Measurements from ENCODE around the gene MRNIP. TPM values are rescaled to one million over a fixed set of nuclear protein-coding genes. Genes with fewer than 3 reads are reported as not detected.

The MRNIP gene
- polyA plus RNA-seq, 2 of the 4 experiments (the other 2 are of a cell fraction) = 21.4 to 29.7 TPM

GRCh38 chr5:179815491-179816249 is 42.9 kb downstream of the MRNIP start:
- ATAC-seq (no peak), FAIRE-seq (no peak), DNase-seq (ENCODE audit: low read depth in 1 of 2, low spot score in 1 of 2) (no peak)
- no peak for TF ChIP-seq CEBPB (IDR thresholded peaks at IDR 0.05)
- TF ChIP-seq MAZ (IDR thresholded peaks at IDR 0.05; ENCODE audit: borderline replicate concordance, low read depth, low read length) = no peak
- TF ChIP-seq GATA3 (IDR thresholded peaks at IDR 0.05; ENCODE audit: borderline replicate concordance) = no peak
- TF ChIP-seq MAFK (IDR thresholded peaks at IDR 0.05; ENCODE audit: partially characterized antibody) = no peak
- TF ChIP-seq, protein P1, sequence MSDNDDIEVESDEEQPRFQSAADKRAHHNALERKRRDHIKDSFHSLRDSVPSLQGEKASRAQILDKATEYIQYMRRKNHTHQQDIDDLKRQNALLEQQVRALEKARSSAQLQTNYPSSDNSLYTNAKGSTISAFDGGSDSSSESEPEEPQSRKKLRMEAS (IDR thresholded peaks at IDR 0.05) = no peak
- TF ChIP-seq EHF (CRISPR knock-in tag; IDR thresholded peaks at IDR 0.05) = no peak
- no peak for TF ChIP-seq HEYL (CRISPR knock-in tag; IDR thresholded peaks at IDR 0.05)
- no peak for TF ChIP-seq PHF8 (IDR thresholded peaks at IDR 0.05; ENCODE audit: borderline replicate concordance, low read depth)
- TF ChIP-seq, protein P2, sequence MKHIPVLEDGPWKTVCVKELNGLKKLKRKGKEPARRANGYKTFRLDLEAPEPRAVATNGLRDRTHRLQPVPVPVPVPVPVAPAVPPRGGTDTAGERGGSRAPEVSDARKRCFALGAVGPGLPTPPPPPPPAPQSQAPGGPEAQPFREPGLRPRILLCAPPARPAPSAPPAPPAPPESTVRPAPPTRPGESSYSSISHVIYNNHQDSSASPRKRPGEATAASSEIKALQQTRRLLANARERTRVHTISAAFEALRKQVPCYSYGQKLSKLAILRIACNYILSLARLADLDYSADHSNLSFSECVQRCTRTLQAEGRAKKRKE (CRISPR knock-in tag; IDR thresholded peaks at IDR 0.05; ENCODE audit: low read depth) = no peak
- TF ChIP-seq TP53 (CRISPR knock-in tag; IDR thresholded peaks at IDR 0.05) = no peak
- TF ChIP-seq HOXB5 (CRISPR knock-in tag; IDR thresholded peaks at IDR 0.05) = no peak
- no peak for TF ChIP-seq BHLHE40 (IDR thresholded peaks at IDR 0.05; ENCODE audit: low read depth, low read length)
- no peak for TF ChIP-seq RFX5 (IDR thresholded peaks at IDR 0.05)
- TF ChIP-seq, protein P3, sequence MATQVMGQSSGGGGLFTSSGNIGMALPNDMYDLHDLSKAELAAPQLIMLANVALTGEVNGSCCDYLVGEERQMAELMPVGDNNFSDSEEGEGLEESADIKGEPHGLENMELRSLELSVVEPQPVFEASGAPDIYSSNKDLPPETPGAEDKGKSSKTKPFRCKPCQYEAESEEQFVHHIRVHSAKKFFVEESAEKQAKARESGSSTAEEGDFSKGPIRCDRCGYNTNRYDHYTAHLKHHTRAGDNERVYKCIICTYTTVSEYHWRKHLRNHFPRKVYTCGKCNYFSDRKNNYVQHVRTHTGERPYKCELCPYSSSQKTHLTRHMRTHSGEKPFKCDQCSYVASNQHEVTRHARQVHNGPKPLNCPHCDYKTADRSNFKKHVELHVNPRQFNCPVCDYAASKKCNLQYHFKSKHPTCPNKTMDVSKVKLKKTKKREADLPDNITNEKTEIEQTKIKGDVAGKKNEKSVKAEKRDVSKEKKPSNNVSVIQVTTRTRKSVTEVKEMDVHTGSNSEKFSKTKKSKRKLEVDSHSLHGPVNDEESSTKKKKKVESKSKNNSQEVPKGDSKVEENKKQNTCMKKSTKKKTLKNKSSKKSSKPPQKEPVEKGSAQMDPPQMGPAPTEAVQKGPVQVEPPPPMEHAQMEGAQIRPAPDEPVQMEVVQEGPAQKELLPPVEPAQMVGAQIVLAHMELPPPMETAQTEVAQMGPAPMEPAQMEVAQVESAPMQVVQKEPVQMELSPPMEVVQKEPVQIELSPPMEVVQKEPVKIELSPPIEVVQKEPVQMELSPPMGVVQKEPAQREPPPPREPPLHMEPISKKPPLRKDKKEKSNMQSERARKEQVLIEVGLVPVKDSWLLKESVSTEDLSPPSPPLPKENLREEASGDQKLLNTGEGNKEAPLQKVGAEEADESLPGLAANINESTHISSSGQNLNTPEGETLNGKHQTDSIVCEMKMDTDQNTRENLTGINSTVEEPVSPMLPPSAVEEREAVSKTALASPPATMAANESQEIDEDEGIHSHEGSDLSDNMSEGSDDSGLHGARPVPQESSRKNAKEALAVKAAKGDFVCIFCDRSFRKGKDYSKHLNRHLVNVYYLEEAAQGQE (IDR thresholded peaks at IDR 0.05) = no peak
- TF ChIP-seq MYC (IDR thresholded peaks at IDR 0.05; ENCODE audit: borderline replicate concordance, low read length) = no peak
- TF ChIP-seq FOSB (CRISPR knock-in tag; IDR thresholded peaks at IDR 0.05) = no peak
- peaks cover 30% of the 10 kb centered on the region for H3K4me1 ChIP-seq
- ChIA-PET POLR2A (no interaction called here), CTCF (interaction anchor here (1.4 to 2.9 kb wide), 5 partner anchors 14 to 193 kb away, joined by 3 to 13 read pairs (median 6); partner anchors contain the start of gene HNRNPH1)
- 97% methylated on average over 21 of the region's 21 CpGs for WGBS (ENCODE audit: missing lambda C conversion rate)
- H3K4me3 ChIP-seq = no peak overlapping the region
- H3K9me3 ChIP-seq = no peaks in the 10 kb centered on the region
- no peak overlapping the region for H3K4me2 ChIP-seq
- H3K27ac ChIP-seq = no peak overlapping the region

- TF ChIP-seq CTCF (IDR thresholded peaks at IDR 0.05) = no peak
- no peak for TF ChIP-seq KDM1A (IDR thresholded peaks at IDR 0.05; ENCODE audit: low read depth)
- TF ChIP-seq KDM5A (IDR thresholded peaks at IDR 0.05) = no peak
- no peak for TF ChIP-seq RAD21 (conservative IDR thresholded peaks at IDR 0.05 in 1 of 2, IDR thresholded peaks at IDR 0.05 in 1 of 2)
- TF ChIP-seq HMGXB4 (CRISPR knock-in tag; IDR thresholded peaks at IDR 0.05; ENCODE audit: borderline replicate concordance) = no peak
- TF ChIP-seq POLR2AphosphoS2 (conservative IDR thresholded peaks at IDR 0.05; ENCODE audit: low read length) = no peak
- TF ChIP-seq, protein P1 (IDR thresholded peaks at IDR 0.05) = no peak
- TF ChIP-seq EHMT2 (IDR thresholded peaks at IDR 0.05; ENCODE audit: low read depth) = no peak
- ATAC-seq (no peak), DNase-seq (ENCODE audit: low read depth in 1 of 2, low spot score in 1 of 2) (no peak), FAIRE-seq (no peak)
- Histone ChIP-seq H3K4me3 (no peak overlapping the region), H3K9me3 (no peaks in the 10 kb centered on the region), H3K4me1 (peaks cover 16% of the 10 kb centered on the region), H3K27ac (0 out of 6 replicates have a peak overlapping the region, but pooled peaks of 1 of the 2 experiments have one; percentile 3), H3K4me2 (no peak overlapping the region)
- CTCF ChIA-PET = interaction anchor here (0.8 to 4.4 kb wide), 8 partner anchors 11 to 191 kb away, joined by 3 to 32 read pairs (median 4); partner anchors contain the start of gene HNRNPH1
- 89% methylated on average over 3 of the region's 3 CpGs for WGBS (ENCODE audit: missing lambda C conversion rate)
- POLR2A ChIA-PET = interaction anchor here (0.7 kb wide), 1 partner anchor 11 kb away, joined by 3 read pairs; no protein-coding TSS in a partner anchor
Observed at GRCh38 chr5:179814090-179814489, 44.5 kb downstream of the MRNIP start.
